HepG2 (cell line): ENCODE measurements around the gene LSM2. TPM values are rescaled to one million over a fixed set of nuclear protein-coding genes. Genes with fewer than 3 reads are reported as not detected.

Experiments used
- AKNA ChIP-seq: sonication (generic); formaldehyde crosslinking; IDR thresholded peaks from 2 replicates; pipeline ENCODE4 v1.4.0; 2020; ENCODE audit warnings: missing genetic modification reagents, borderline replicate concordance
- HDAC1 ChIP-seq: sonication (generic); formaldehyde crosslinking; IDR thresholded peaks from 2 replicates; pipeline ENCODE4 v1.5.1; 2020; ENCODE audit warnings: mild to moderate bottlenecking, missing genetic modification reagents
- HIVEP1 ChIP-seq: sonication (generic); formaldehyde crosslinking; IDR thresholded peaks from 2 replicates; pipeline ENCODE4 v1.4.0; 2020; ENCODE audit warnings: mild to moderate bottlenecking, missing genetic modification reagents
- HNF1B ChIP-seq: sonication (generic); formaldehyde crosslinking; IDR thresholded peaks from 2 replicates; pipeline ENCODE4 v1.5.1; 2020; ENCODE audit warnings: mild to moderate bottlenecking, moderate library complexity, missing genetic modification reagents
- HNRNPUL1 ChIP-seq: fragments of 200-400 bp; formaldehyde crosslinking; IDR thresholded peaks from 2 replicates; pipeline ENCODE4 v1.6.1; 2017; ENCODE audit warnings: low read depth, mild to moderate bottlenecking, low read length, moderate library complexity
- LRRFIP1 ChIP-seq: sonication (generic); formaldehyde crosslinking; conservative IDR thresholded peaks from 2 replicates; pipeline ENCODE4 v1.4.0; 2020; ENCODE audit warnings: missing genetic modification reagents
- MTF1 ChIP-seq: sonication (generic); formaldehyde crosslinking; IDR thresholded peaks from 2 replicates; pipeline ENCODE4 v1.5.0; 2020; ENCODE audit warnings: missing genetic modification reagents
- NFATC3 ChIP-seq: sonication (generic); formaldehyde crosslinking; IDR thresholded peaks from 2 replicates; pipeline ENCODE4 v1.5.1; 2020; ENCODE audit warnings: mild to moderate bottlenecking, missing genetic modification reagents
- SKI ChIP-seq: fragments of 450-650 bp; IDR thresholded peaks from one replicate; pipeline ENCODE4 v1.6.1; 2018; ENCODE audit warnings: mild to moderate bottlenecking; ENCODE audit not compliant: partially characterized antibody
- ZNF343 ChIP-seq: sonication (generic); formaldehyde crosslinking; IDR thresholded peaks from 2 replicates; pipeline ENCODE4 v1.4.0; 2020; ENCODE audit warnings: mild to moderate bottlenecking, missing genetic modification reagents
- ZNF572 ChIP-seq: sonication (generic); formaldehyde crosslinking; IDR thresholded peaks from 2 replicates; pipeline ENCODE4 v1.5.1; 2020; ENCODE audit warnings: mild to moderate bottlenecking, missing genetic modification reagents
- ZNF576 ChIP-seq: sonication (generic); formaldehyde crosslinking; IDR thresholded peaks from 2 replicates; pipeline ENCODE4 v1.4.0; 2020; ENCODE audit warnings: mild to moderate bottlenecking, missing genetic modification reagents
- ZNF749 ChIP-seq: sonication (generic); formaldehyde crosslinking; IDR thresholded peaks from 2 replicates; pipeline ENCODE4 v1.8.0; 2022; ENCODE audit warnings: mild to moderate bottlenecking, missing genetic modification reagents, moderate library complexity, borderline replicate concordance
- ZNF768 ChIP-seq: sonication (generic); formaldehyde crosslinking; IDR thresholded peaks from 2 replicates; pipeline ENCODE4 v1.4.0; 2020; ENCODE audit warnings: missing genetic modification reagents
- polyA plus RNA-seq, 8 experiments: library from polyadenylated mRNA; depleted of rRNA in 3 of 8; stranded (reverse) in 7 of 8; unstranded in 1 of 8; fragments of >200 nt; fragmentation: Illumina TruSeq in 4 of 8; extraction: Trizol in 4 of 8; gene quantifications; 2 replicates each; pipeline versions ENCODE4 v1.2.1 to v1.2.3, GENCODE V29; 2011 to 2016; ENCODE audit warnings: low read depth in 4 of 8, missing spikeins in 1 of 8, mixed read lengths in 1 of 8; ENCODE audit not compliant: insufficient read depth in 1 of 8
- total RNA-seq, 5 experiments: library from RNA; depleted of rRNA; stranded (reverse); fragments of >200 nt; fragmentation: Illumina TruSeq; extraction: Trizol; gene quantifications; 2 replicates each; pipeline ENCODE4 v1.2.3, GENCODE V29; 2016; ENCODE audit warnings: low read depth in 1 of 5

LSM2 gene
- total and polyA plus RNA-seq, 2 of the 13 experiments (the other 11 are each of a cell fraction or from before 2014, with no cell fraction given) = 69.4 to 90.5 TPM

GRCh38 chr6:31775633-31776484, 30.9 kb downstream of the LSM2 start (continued):
- TF ChIP-seq AKNA (no peak), ZNF576 (CRISPR knock-in tag) (0 out of 2 replicates have a peak, but pooled peaks have one; percentile 42), HNF1B (CRISPR knock-in tag) (peak; percentile 16; the same call in 1 of the 2 replicates), SKI (no peak), ZNF343 (CRISPR knock-in tag) (0 out of 2 replicates have a peak, but pooled peaks have one; percentile 6), MTF1 (CRISPR knock-in tag) (no peak), ZNF768 (no peak), HDAC1 (CRISPR knock-in tag) (peak; percentile 9; the same call in 1 of the 2 replicates), HNRNPUL1 (no peak), ZNF572 (CRISPR knock-in tag) (peak; percentile 88; the same call in 1 of the 2 replicates), NFATC3 (no peak), HIVEP1 (CRISPR knock-in tag) (peak; percentile 58; the same call in 1 of the 2 replicates), LRRFIP1 (CRISPR knock-in tag) (no peak), ZNF749 (CRISPR knock-in tag) (no peak)
